Measurements from ENCODE around the gene WDR54. TPM values are rescaled to one million over a fixed set of nuclear protein-coding genes. Genes with fewer than 3 reads are reported as not detected.

WDR54 gene
- polyA plus RNA-seq, 5 donors, result 28.5 to 40.4 (median 36.6) TPM

Other genes with a start within 250 kb of the WDR54 start
- 100 to 1,000 TPM in 1 of 5 donors, 10 to 100 TPM in 4; 71.8 to 106 (median 79.5) TPM for gene MOB1A, start 242.9 kb upstream of the WDR54 start, polyA plus RNA-seq (ENCODE audit: insufficient read depth in 1 of 5, insufficient read length in 5 of 5, low replicate concordance in 1 of 5)
- gene MTHFD2, start 223.1 kb upstream of the WDR54 start, polyA plus RNA-seq (ENCODE audit: insufficient read depth in 1 of 5, insufficient read length in 5 of 5, low replicate concordance in 1 of 5), result 10 to 100 TPM; 13.1 to 17.7 (median 15.9) TPM
- 1 to 10 TPM; 5.2 to 9.9 (median 8.5) TPM for gene SLC4A5, start 78.3 kb upstream of the WDR54 start, polyA plus RNA-seq (ENCODE audit: insufficient read depth in 1 of 5, insufficient read length in 5 of 5, low replicate concordance in 1 of 5)
- 100 to 1,000 TPM; 125 to 167 (median 142) TPM for gene DCTN1, start 41.4 kb upstream of the WDR54 start, polyA plus RNA-seq (ENCODE audit: insufficient read depth in 1 of 5, insufficient read length in 5 of 5, low replicate concordance in 1 of 5)
- 1 to 10 TPM; 3.0 to 7.8 (median 6.0) TPM for gene C2orf81, start 111 bp upstream of the WDR54 start, polyA plus RNA-seq (ENCODE audit: insufficient read depth in 1 of 5, insufficient read length in 5 of 5, low replicate concordance in 1 of 5)
- 10 to 100 TPM; 43.1 to 61.5 (median 54.6) TPM for gene RTKN, start 20.2 kb downstream of the WDR54 start, polyA plus RNA-seq (ENCODE audit: insufficient read depth in 1 of 5, insufficient read length in 5 of 5, low replicate concordance in 1 of 5)
- gene INO80B, start 33.4 kb downstream of the WDR54 start, polyA plus RNA-seq (ENCODE audit: insufficient read depth in 1 of 5, insufficient read length in 5 of 5, low replicate concordance in 1 of 5), result 10 to 100 TPM; 21.4 to 37.0 (median 30.1) TPM
- 100 to 1,000 TPM in 4 of 5 donors, 10 to 100 TPM in 1; 95.7 to 134 (median 113) TPM for gene WBP1, start 36.7 kb downstream of the WDR54 start, polyA plus RNA-seq (ENCODE audit: insufficient read depth in 1 of 5, insufficient read length in 5 of 5, low replicate concordance in 1 of 5)
- 10 to 100 TPM; 34.4 to 51.8 (median 45.7) TPM for gene MOGS, start 43.7 kb downstream of the WDR54 start, polyA plus RNA-seq (ENCODE audit: insufficient read depth in 1 of 5, insufficient read length in 5 of 5, low replicate concordance in 1 of 5)
- gene MRPL53, start 51.0 kb downstream of the WDR54 start, polyA plus RNA-seq (ENCODE audit: insufficient read depth in 1 of 5, insufficient read length in 5 of 5, low replicate concordance in 1 of 5), result 10 to 100 TPM; 37.7 to 68.9 (median 40.5) TPM
- 10 to 100 TPM; 13.0 to 18.1 (median 16.4) TPM for gene CCDC142, start 61.3 kb downstream of the WDR54 start, polyA plus RNA-seq (ENCODE audit: insufficient read depth in 1 of 5, insufficient read length in 5 of 5, low replicate concordance in 1 of 5)
- gene TTC31, start 61.4 kb downstream of the WDR54 start, polyA plus RNA-seq (ENCODE audit: insufficient read depth in 1 of 5, insufficient read length in 5 of 5, low replicate concordance in 1 of 5), result 10 to 100 TPM; 32.8 to 38.1 (median 35.6) TPM
- gene LBX2, start 77.9 kb downstream of the WDR54 start, polyA plus RNA-seq (ENCODE audit: insufficient read depth in 1 of 5, insufficient read length in 5 of 5, low replicate concordance in 1 of 5), result under 1 TPM; 0.22 to 0.94 (median 0.49) TPM
- 10 to 100 TPM; 20.6 to 28.2 (median 26.1) TPM for gene PCGF1, start 86.0 kb downstream of the WDR54 start, polyA plus RNA-seq (ENCODE audit: insufficient read depth in 1 of 5, insufficient read length in 5 of 5, low replicate concordance in 1 of 5)
- under 1 TPM in 3 of 5 donors, not detected in 2; 0.06 to 0.14 (median 0.07) TPM for gene TLX2, start 92.7 kb downstream of the WDR54 start, polyA plus RNA-seq (ENCODE audit: insufficient read depth in 1 of 5, insufficient read length in 5 of 5, low replicate concordance in 1 of 5)
- gene DQX1, start 104.5 kb downstream of the WDR54 start, polyA plus RNA-seq (ENCODE audit: insufficient read depth in 1 of 5, insufficient read length in 5 of 5, low replicate concordance in 1 of 5), result 1 to 10 TPM in 1 of 5 donors, under 1 TPM in 4; 0.17 to 1.1 (median 0.26) TPM
- 100 to 1,000 TPM in 2 of 5 donors, 10 to 100 TPM in 3; 82.8 to 108 (median 98.9) TPM for gene AUP1, start 108.0 kb downstream of the WDR54 start, polyA plus RNA-seq (ENCODE audit: insufficient read depth in 1 of 5, insufficient read length in 5 of 5, low replicate concordance in 1 of 5)
- 10 to 100 TPM; 30.2 to 37.6 (median 36.6) TPM for gene HTRA2, start 108.2 kb downstream of the WDR54 start, polyA plus RNA-seq (ENCODE audit: insufficient read depth in 1 of 5, insufficient read length in 5 of 5, low replicate concordance in 1 of 5)
- gene LOXL3, start 132.2 kb downstream of the WDR54 start, polyA plus RNA-seq (ENCODE audit: insufficient read depth in 1 of 5, insufficient read length in 5 of 5, low replicate concordance in 1 of 5), result 1 to 10 TPM; 7.9 to 9.9 (median 9.6) TPM
- 10 to 100 TPM in 2 of 5 donors, 1 to 10 TPM in 3; 7.7 to 11.8 (median 9.7) TPM for gene DOK1, start 133.0 kb downstream of the WDR54 start, polyA plus RNA-seq (ENCODE audit: insufficient read depth in 1 of 5, insufficient read length in 5 of 5, low replicate concordance in 1 of 5)
- under 1 TPM; 0.22 to 0.48 (median 0.32) TPM for gene M1AP, start 226.6 kb downstream of the WDR54 start, polyA plus RNA-seq (ENCODE audit: insufficient read depth in 1 of 5, insufficient read length in 5 of 5, low replicate concordance in 1 of 5)
- 1 to 10 TPM; 5.7 to 7.2 (median 6.7) TPM for gene SEMA4F, start 232.5 kb downstream of the WDR54 start, polyA plus RNA-seq (ENCODE audit: insufficient read depth in 1 of 5, insufficient read length in 5 of 5, low replicate concordance in 1 of 5)